Vagina (tissue), 2 donors: Measurements from ENCODE around the gene SCG2. TPM values are rescaled to one million over a fixed set of nuclear protein-coding genes. Genes with fewer than 3 reads are reported as not detected.

ENCODE experiments used
- DNase-seq, 2 donors: peaks; one replicate each; pipeline ENCODE4 v3.0.0-alpha.2; 2017; ENCODE audit errors: extremely low spot score in 2 of 2
- H3K27ac ChIP-seq: fragments of 200-600 bp; sonication (generic); one replicate; pipeline ENCODE4 v1.5.1; 2019
- H3K27me3 ChIP-seq: fragments of 200-600 bp; sonication (generic); one replicate; pipeline ENCODE4 v1.5.1; 2019
- H3K36me3 ChIP-seq, 2 donors: fragments of 200-600 bp; sonication (generic); one replicate each; pipeline ENCODE4 v1.5.1; 2017 to 2019
- H3K4me1 ChIP-seq: fragments of 200-600 bp; sonication (generic); one replicate; pipeline ENCODE4 v1.5.1; 2019
- H3K4me3 ChIP-seq, 2 donors: fragments of 200-600 bp; sonication (generic); 1 replicate in 1 of 2; 2 replicates in 1 of 2; pipeline ENCODE4 v1.5.1; 2016 to 2019
- H3K9me3 ChIP-seq: fragments of 200-600 bp; sonication (generic); one replicate; pipeline ENCODE4 v1.5.1; 2019
- CTCF ChIP-seq, 3 experiments: fragments of 450-650 bp in 2 of 3; fragments of 200-600 bp in 1 of 3; sonication (generic) in 1 of 3; IDR thresholded peaks; one replicate each; pipeline ENCODE4 v1.5.1; 2017 to 2019; ENCODE audit warnings: antibody characterized with exemption in 3 of 3, mild to moderate bottlenecking in 2 of 3, moderate library complexity in 2 of 3
- POLR2A ChIP-seq, 2 donors: fragments of 450-650 bp; IDR thresholded peaks; one replicate each; pipeline ENCODE4 v1.6.1; 2017; ENCODE audit warnings: antibody characterized with exemption in 2 of 2, mild to moderate bottlenecking in 2 of 2, moderate library complexity in 2 of 2
- POLR2AphosphoS5 ChIP-seq, 2 donors: sonication (generic); formaldehyde crosslinking; IDR thresholded peaks; one replicate each; pipeline ENCODE4 v1.9.0; 2017; ENCODE audit warnings: antibody characterized with exemption in 2 of 2, mild to moderate bottlenecking in 2 of 2, low read depth in 1 of 2; ENCODE audit not compliant: insufficient read depth in 1 of 2
- intact Hi-C: fragments of 100-400 bp; cut with DNase I; formaldehyde crosslinking; loops from one replicate; pipeline ENCODE4 v1.15.1; 2023
- total RNA-seq: library from RNA; depleted of rRNA; stranded (reverse); fragments of >200 nt; gene quantifications from one replicate; pipeline ENCODE4 v1.2.3, GENCODE V29; 2016

SCG2 gene
- total RNA-seq, 1 donor from 2014 or later, result 13.3 TPM

DNA sequence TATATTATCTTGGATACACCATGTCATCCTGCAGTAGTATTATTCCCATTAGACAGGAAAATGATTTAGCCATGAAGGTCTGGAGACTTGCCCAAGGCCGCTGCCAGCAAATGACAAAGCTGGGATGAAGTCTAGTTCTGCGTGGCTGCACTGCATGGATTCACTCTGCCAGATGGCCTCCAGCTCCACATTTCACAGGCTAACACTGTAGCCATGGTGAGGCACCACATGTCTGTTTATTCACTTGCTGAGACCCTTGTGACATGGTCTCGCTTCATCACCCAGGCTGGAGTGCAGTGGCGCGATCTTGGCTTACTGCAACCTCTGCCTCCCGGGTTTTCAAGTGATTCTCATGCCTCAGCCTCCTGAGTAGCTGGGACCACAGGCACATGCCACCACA lies 31.5 kb upstream of the SCG2 start:
- Histone ChIP-seq H3K4me3 (no peak overlapping the region), H3K27ac (no peak overlapping the region), H3K9me3 (no peaks in the 10 kb centered on the region), H3K4me1 (no peaks in the 10 kb centered on the region), H3K36me3 (no peaks in the 10 kb centered on the region), H3K27me3 (no peaks in the 10 kb centered on the region)
- TF ChIP-seq POLR2A (IDR thresholded peaks at IDR 0.05), result no peak
- TF ChIP-seq POLR2AphosphoS5 (IDR thresholded peaks at IDR 0.05; ENCODE audit: insufficient read depth in 1 of 2, low read depth in 1 of 2), result no peak
- no peak for TF ChIP-seq CTCF (IDR thresholded peaks at IDR 0.05)
- intact Hi-C loops, result no loop called here
- no peak for DNase-seq

- TF ChIP-seq POLR2AphosphoS5 (IDR thresholded peaks at IDR 0.05; ENCODE audit: insufficient read depth in 1 of 2, low read depth in 1 of 2) (no peak), CTCF (IDR thresholded peaks at IDR 0.05) (no peak), POLR2A (IDR thresholded peaks at IDR 0.05) (no peak)
- intact Hi-C loops, result no loop called here
- Histone ChIP-seq H3K4me1 (no peaks in the 10 kb centered on the region), H3K27me3 (no peaks in the 10 kb centered on the region), H3K27ac (no peak overlapping the region), H3K9me3 (no peaks in the 10 kb centered on the region), H3K4me3 (no peak overlapping the region), H3K36me3 (no peaks in the 10 kb centered on the region)
- DNase-seq, result no peak
Measured at GRCh38 chr2:223632826-223633225, 30.7 kb upstream of the SCG2 start.

DNA sequence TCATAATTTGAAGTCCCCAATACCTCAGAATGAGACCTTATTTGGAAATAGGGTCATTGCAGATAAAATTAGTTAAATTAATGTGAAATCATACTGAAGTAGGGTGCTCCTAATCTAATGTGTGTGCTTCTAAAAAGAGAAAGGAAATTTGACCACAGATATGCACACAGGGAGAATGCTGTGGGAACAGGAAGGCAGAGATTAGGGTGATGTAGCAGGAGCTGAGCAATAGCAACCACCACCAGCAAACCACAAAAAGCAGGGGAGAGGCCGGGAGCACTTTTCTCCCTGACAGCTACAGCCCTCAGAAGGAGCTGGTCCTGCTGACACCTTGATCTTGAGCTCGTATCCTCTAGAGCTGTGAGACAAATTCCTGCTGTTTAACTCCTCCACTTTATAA lies 24.6 kb upstream of the SCG2 start:
- intact Hi-C loops, result no loop called here
- H3K4me1 ChIP-seq, result no peaks in the 10 kb centered on the region
- H3K4me3 ChIP-seq, result no peak overlapping the region
- no peaks in the 10 kb centered on the region for H3K9me3 ChIP-seq
- no peaks in the 10 kb centered on the region for H3K27me3 ChIP-seq
- H3K27ac ChIP-seq, result no peak overlapping the region
- TF ChIP-seq POLR2A (IDR thresholded peaks at IDR 0.05) (no peak), POLR2AphosphoS5 (IDR thresholded peaks at IDR 0.05; ENCODE audit: insufficient read depth in 1 of 2, low read depth in 1 of 2) (no peak), CTCF (IDR thresholded peaks at IDR 0.05) (no peak)
- no peaks in the 10 kb centered on the region for H3K36me3 ChIP-seq
- no peak for DNase-seq

DNA sequence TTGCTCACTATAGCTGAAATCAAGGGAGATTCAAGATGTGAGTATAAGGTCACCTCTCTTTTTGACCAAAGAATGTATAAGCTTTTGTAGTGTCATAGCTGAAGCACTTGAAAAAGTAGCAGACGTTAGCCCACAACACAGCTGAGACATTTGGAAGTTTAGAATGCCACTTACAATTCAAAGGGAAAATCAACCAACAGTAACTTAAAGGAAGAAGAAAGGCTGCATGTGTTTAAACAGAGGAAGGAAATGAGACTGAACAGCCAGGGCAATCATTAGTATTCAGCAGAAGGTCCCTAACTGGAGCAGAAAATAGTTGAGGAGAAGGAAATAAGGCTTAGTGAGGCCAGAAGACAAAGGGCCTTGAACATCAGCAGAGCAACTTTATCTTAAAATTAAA lies 23.5 kb upstream of the SCG2 start:
- Histone ChIP-seq H3K4me3 (no peak overlapping the region), H3K4me1 (no peaks in the 10 kb centered on the region), H3K27ac (no peak overlapping the region), H3K27me3 (no peaks in the 10 kb centered on the region), H3K36me3 (no peaks in the 10 kb centered on the region), H3K9me3 (no peaks in the 10 kb centered on the region)
- intact Hi-C loops, result no loop called here
- no peak for TF ChIP-seq POLR2A (IDR thresholded peaks at IDR 0.05)
- no peak for TF ChIP-seq CTCF (IDR thresholded peaks at IDR 0.05)
- TF ChIP-seq POLR2AphosphoS5 (IDR thresholded peaks at IDR 0.05; ENCODE audit: insufficient read depth in 1 of 2, low read depth in 1 of 2), result no peak
- no peak for DNase-seq

GRCh38 chr2:223621901-223622300 lies 19.7 kb upstream of the SCG2 start:
- H3K36me3 ChIP-seq, result no peaks in the 10 kb centered on the region
- H3K4me1 ChIP-seq, result no peaks in the 10 kb centered on the region
- H3K27ac ChIP-seq, result no peak overlapping the region
- intact Hi-C loops, result no loop called here
- TF ChIP-seq POLR2A (IDR thresholded peaks at IDR 0.05), result no peak
- TF ChIP-seq POLR2AphosphoS5 (IDR thresholded peaks at IDR 0.05; ENCODE audit: insufficient read depth in 1 of 2, low read depth in 1 of 2), result no peak
- TF ChIP-seq CTCF (IDR thresholded peaks at IDR 0.05), result no peak
- H3K27me3 ChIP-seq, result no peaks in the 10 kb centered on the region
- DNase-seq, result no peak
- no peak overlapping the region for H3K4me3 ChIP-seq
- H3K9me3 ChIP-seq, result no peaks in the 10 kb centered on the region
